Activated CD4-positive, alpha-beta T cell treated with anti-CD3 and anti-CD28 coated beads, Interleukin-2, amount 50 U/mL, for 4 hours (primary cell): ENCODE measurements around the gene KCNJ5.
A peak's percentile ranks its signal among the peaks of the same experiment; 100 is the strongest.

Source experiments
- DNase-seq, 2 experiments: peaks; one replicate each; pipeline ENCODE4 v3.0.0-alpha.2; 2020

KCNJ5 gene

GRCh38 chr11:128890543-128891368 is at the start of gene KCNJ5:
KCNJ5 (plus strand) TSS chr11:128891356; CDS start chr11:128911274, 19,918 bp downstream.
- no peak for DNase-seq

- DNase-seq = no peak
Observed at GRCh38 chr11:128841461-128842072, 49.6 kb upstream of the KCNJ5 start.

GRCh38 chr11:128843198-128843785 is 47.9 kb upstream of the KCNJ5 start:
- no peak for DNase-seq

GRCh38 chr11:128845334-128845780 is 45.8 kb upstream of the KCNJ5 start:
- no peak for DNase-seq

DNA sequence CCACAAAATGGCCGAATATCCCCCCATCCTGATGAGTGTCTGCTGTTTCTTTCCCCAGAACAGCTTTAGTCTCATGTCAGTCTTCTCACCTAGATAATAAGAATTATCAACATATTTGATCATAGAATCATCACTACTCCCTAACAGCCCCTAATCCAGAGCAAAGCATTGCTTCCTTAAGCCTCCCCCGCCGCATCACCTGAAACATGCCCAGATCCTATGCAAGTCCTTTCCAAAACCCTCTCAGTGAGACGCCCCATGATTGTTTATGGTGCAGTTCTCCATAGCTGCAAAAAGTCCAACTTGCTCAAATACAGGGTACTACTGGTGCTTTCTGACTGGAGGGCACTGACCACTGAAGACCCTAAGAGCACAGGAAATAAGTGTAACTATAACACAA is 44.2 kb upstream of the KCNJ5 start:
- no peak for DNase-seq

- DNase-seq = peak; percentile 52 to 60
Observed at GRCh38 chr11:128848815-128849455, 42.2 kb upstream of the KCNJ5 start.

DNA sequence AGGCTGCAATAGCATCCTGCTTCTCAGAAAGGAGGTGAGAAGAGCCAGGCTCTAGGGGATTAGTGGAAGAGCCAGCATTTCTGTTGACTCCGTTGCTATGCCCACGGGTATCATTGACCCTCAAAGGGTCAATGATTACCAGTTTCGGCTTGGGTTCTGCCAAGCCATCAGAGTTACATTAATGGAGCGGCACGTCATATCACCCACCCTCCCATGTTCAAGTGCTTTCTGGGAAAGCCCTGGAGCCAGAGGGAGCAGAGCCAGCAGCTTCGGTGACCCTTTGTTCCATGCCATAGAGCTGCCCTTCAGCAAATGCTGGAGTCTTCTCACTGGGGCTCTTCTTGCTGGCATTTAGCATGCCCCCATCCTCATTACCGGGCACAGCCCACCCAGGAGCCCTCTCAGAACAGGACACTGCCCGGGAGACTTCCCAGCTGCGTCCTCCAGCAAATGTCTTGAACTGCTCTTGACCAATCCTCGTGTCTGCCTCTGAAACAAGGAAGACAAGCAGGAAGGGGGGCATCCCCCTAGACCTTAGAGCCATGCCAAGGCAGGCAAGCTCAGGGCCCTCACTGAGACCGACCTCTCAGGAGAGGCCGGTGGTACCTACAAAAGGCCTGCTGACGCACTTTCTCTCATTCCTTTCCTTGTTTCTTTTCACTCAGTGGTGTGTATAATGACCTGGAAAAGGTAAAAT is 38.7 kb upstream of the KCNJ5 start:
- no peak for DNase-seq

DNA sequence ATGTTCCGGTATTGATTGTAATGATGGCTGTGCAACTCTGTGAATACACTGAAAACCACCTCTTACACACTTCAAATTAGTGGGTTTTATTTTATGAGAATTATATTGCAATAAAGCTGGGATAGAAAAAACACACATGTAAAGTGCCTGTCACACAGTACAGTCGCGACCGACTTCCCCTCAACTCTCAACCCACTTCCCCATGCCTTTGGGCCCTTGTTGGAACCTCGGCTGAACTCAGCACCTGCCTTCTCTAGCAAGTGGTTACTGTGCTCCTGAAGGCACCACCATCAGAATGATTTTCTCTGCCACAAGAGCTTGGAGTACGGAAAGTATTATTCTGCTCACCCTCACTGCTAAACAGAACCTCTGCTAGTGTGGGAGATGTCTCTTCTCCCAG is 37.6 kb upstream of the KCNJ5 start:
- no peak for DNase-seq

GRCh38 chr11:128854841-128855240 is 36.3 kb upstream of the KCNJ5 start:
- no peak for DNase-seq

GRCh38 chr11:128856241-128856640 is 34.9 kb upstream of the KCNJ5 start:
- no peak for DNase-seq

- DNase-seq = no peak
Observed at GRCh38 chr11:128857341-128857740, 33.8 kb upstream of the KCNJ5 start.

- DNase-seq = peak; percentile 72
Observed at GRCh38 chr11:128859563-128860441, 31.4 kb upstream of the KCNJ5 start.

DNA sequence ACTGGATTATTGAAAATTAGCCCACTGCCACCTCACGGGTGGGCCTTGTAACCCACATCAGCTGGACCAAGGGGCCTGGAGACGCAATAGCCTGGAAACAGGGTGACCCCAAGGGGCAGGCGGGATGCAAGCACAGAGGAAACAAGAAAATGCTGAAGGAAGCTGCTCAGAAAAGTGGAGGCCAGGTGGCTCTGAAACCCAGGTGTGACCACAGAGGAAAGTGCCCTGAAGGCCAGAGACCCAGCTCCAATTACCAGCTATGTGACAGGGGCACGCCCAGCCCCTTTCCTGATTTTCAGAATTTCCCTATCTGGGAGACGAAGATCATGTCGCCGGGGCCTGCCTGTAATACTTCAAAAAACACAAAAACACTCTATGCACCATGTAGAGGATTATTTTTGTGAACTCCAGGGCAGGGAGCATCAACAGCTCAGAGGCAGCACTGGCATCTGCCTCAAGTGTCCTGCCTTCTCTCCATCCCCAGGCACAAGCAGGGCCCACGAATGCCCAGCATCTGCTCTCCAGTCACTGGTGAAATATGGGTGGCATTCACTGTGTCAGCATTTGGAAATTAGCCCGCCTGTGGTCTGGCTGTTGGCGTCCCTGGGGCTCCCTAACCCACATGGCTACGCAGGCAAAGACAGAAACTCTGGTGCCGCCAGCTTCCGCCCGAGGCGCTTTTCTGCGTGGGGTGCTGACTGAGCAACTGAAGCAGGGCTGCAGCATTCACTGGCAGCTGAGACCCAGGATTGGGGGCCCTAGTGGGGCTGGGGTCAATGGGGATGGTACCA is 30.4 kb upstream of the KCNJ5 start:
- no peak for DNase-seq

DNA sequence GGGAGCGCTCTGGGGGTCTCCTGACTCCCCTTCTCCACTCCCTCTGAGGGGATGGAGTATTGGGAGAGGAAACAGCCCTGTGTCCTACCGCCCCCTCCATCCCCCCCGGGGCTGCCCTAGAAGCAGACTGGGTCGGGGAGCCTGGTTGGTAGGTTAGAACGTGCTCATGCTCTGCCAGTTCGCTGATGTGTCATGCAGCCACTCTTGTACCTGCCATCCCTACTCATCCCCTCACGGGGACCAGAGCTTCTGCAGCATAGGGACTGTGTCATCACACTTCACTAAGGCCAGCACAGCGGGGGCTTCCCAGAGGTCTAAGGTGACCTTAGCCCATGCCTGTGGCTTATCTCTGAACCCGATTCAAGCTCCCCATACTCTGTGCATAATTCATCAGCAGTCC is 28.8 kb upstream of the KCNJ5 start:
- DNase-seq = no peak

DNA sequence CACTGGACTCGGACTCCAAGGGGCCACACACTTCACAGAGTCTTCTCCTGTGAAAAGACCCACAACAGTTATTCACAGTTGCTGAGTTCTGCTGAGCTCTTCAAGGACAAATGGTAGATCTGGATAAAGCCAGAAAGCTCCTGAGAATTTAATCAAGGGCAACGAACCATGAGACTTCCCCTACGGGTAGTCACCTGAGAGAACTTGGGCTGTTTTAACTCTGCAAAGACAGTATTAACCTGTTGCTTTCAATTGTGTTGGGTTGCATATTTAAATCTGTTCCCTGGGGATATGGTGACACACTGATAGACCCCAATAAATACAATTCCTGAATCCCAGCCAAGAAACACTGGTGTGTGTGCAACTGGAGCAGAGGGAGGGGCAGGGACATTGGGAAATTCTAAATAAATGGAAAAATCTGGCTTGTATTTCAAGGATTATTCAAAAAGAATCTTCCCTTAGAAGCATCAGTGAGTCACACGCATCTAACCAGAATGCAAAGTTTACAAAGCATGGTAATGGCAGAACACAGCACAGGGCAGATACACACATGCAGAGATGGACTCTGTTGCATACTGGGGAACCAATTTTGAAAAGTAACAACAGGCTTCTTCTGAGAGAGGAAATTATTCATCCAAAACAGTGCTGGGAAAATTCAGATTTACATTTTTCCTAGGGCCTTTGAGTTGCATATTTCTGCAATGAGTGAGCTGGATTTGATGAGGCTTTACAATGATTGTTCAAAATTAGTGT is 28.1 kb upstream of the KCNJ5 start:
- DNase-seq = no peak

GRCh38 chr11:128865490-128865889 is 25.7 kb upstream of the KCNJ5 start:
- no peak for DNase-seq

DNA sequence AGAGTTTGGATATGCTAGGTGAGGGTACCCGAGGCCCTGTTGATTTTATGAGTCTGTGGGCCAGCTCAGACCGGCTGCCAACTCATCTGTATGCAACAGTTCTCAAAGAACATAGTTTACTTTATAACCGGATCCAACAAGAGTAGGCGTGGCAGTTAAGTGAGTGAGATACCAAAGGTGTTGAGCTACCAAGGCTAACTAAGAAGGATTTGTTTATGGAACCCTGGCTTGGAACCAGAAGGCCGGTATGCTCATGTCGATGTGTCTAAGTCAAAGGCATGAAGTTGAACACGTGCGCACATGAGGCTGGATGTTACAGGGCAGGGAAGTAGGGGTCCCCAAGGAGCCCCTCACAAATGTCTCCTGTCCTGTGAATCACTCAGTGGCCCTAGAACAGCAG is 23.9 kb upstream of the KCNJ5 start, which contains the start of gene KCNJ1:
Gene KCNJ1 (minus strand): TSS at position 20 of the 400 bp plus-strand sequence. CDS start 27,053 bp downstream, outside the sequence.
- DNase-seq = no peak

DNA sequence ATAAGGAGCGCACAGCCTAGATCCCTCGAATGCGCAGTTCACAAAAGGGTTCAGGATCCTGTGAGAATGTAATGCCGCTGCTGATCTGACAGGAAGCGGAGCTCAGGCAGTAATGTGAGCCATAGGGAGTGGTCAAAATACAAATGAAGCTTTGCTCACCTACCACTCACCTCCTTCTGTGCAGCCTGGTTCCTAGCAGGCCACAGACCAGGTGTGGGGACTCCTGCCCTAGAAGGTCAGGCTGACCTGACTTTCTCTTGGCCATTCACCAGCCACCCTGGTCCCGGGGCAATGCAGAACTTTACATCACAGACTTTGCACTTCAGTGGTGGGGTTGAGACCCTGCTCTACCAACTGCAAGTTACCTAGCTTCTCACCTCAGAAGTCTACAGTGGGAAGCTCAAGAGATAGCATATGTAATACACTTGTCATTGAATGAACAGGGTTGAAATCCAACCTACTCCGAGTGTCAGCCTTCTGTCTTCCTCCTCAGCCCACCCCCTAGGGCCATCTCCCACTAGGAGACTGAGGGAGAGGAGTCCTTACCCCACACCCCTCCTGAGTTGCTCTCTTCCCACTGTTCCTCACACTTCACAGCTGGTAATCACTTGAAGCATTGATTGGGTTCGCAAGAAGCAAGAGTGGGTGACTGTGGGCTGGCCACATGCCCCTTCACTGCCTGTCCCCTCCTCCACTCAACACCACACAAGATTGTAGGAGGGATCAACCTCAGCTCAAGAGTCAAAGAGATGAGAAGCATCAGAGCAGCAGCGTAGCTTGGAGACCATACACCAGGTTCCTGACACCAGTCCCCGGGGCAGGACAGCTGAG is 22.1 kb upstream of the KCNJ5 start:
- DNase-seq = no peak

DNA sequence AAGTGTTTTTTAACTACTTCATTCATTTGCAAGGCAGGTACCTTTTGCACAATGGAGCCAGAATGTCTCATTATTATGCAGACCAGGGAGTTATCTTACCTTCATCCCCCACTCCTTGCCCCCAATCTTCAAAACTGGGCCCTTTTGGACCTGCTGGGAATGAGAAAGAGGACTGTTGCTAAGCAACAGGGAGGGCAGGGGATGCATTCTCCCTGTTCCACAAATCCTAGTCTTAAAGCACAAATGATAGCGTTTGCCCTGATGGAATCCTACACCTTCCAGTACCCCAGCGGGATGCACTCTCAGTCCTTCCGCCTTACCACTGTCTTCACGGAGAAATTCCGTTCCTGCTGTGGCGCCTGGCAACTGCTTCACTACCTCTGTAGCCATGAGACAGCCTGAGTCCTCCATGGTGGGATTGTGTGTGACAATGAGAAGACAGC is 20.0 kb upstream of the KCNJ5 start:
- no peak for DNase-seq
